WI38 (cell line): ENCODE results near the gene GNG7.

Source experiments
- H3K4me3 ChIP-seq: 2 replicates; pipeline ENCODE4 v1.5.1; 2011; ENCODE audit warnings: low read depth, mild to moderate bottlenecking, control low read depth, low read length
- TF ChIP-seq, protein P1 (sequence below): IDR thresholded peaks from 2 replicates; pipeline ENCODE4 v1.5.1; 2012; ENCODE audit warnings: low read depth, mild to moderate bottlenecking, control low read depth, low read length

GNG7 gene

DNA sequence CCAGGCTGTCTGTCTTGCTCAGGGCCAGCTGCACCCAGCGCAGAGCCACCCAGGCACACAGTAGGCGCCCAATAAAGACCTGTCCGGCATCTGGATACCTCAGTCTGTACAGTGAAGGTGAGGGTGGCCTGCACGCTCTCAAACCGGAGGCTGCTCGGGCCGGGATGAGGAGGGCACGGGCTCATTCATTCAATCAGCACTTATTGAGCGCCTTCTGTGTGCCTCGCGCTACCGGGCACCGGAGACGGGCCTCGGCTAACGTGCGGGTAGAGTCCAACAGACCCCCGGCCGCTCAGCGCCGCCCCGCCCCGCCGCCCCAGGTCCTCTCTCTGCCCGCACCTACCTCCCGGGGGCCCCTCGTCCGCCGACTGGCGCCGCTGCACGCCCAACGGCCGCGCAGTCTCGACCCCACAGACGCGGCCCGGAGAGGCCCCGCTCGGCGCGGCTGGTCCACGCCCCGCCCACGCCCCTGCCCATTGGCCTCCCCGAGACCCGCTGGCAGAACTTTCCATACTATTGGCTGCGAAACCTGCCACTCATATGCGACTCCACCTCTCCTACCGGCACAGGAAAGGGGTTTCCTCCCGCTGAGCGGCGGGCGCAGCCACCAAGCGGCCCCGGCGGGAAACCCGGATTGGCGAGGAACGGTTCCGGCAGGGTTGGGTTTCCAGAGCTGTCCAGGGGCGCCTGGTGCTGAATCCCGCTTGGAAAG lies 37.3 kb upstream of the GNG7 start, which contains the start of gene SLC39A3:
Gene SLC39A3 (minus strand): TSS at position 416 of the 712 bp plus-strand sequence. CDS start 2,760 bp downstream, outside the sequence.
- peak within 1 kb of the TSS; percentile 69 for H3K4me3 ChIP-seq
- TF ChIP-seq, protein P1, sequence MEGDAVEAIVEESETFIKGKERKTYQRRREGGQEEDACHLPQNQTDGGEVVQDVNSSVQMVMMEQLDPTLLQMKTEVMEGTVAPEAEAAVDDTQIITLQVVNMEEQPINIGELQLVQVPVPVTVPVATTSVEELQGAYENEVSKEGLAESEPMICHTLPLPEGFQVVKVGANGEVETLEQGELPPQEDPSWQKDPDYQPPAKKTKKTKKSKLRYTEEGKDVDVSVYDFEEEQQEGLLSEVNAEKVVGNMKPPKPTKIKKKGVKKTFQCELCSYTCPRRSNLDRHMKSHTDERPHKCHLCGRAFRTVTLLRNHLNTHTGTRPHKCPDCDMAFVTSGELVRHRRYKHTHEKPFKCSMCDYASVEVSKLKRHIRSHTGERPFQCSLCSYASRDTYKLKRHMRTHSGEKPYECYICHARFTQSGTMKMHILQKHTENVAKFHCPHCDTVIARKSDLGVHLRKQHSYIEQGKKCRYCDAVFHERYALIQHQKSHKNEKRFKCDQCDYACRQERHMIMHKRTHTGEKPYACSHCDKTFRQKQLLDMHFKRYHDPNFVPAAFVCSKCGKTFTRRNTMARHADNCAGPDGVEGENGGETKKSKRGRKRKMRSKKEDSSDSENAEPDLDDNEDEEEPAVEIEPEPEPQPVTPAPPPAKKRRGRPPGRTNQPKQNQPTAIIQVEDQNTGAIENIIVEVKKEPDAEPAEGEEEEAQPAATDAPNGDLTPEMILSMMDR = no peak

- no peak overlapping the region for H3K4me3 ChIP-seq
- TF ChIP-seq, protein P1 = no peak
These were observed 34.2 kb upstream of the GNG7 start for GRCh38 chr19:2736550-2737190.

- TF ChIP-seq, protein P1 = no peak
These were observed 32.9 kb upstream of the GNG7 start for GRCh38 chr19:2735374-2735773.

DNA sequence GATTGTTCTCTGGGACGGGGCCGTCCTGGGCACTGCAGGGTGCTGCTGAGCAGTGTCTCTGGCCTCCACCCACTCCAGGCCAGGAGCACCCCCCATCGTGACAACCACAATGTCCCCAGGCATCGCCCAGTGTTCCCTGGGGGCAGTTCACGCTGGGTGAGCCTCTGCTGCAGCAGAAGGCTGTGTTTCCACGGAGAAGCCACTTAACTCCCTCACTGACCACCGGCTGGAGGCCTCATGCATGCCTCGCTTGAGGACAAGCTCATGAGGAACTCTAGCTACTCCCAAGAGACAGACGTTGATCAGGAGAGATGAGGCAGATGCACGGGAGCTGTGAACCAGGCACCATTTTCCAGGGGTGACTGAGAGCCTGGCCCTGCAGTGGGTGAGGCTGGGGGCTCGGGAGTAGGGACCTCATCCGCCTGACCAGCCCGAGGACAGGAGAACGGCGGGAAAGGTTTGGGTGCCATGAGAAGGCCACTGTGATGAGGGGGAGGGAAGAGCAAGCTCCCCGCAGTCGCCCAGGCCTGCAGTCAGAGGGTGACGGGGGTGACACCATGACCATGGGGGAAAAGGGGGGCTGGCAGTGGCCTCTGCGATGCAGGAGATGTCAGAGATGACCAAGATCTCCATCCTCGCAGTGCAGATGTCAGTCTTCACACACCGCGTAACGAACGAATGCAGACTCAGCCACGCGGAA lies 32.2 kb upstream of the GNG7 start:
- TF ChIP-seq, protein P1 = no peak
- no peak overlapping the region for H3K4me3 ChIP-seq

More at GRCh38 chr19:2735374-2735773, 32.9 kb upstream of the GNG7 start:
- H3K4me3 ChIP-seq = no peak overlapping the region

DNA sequence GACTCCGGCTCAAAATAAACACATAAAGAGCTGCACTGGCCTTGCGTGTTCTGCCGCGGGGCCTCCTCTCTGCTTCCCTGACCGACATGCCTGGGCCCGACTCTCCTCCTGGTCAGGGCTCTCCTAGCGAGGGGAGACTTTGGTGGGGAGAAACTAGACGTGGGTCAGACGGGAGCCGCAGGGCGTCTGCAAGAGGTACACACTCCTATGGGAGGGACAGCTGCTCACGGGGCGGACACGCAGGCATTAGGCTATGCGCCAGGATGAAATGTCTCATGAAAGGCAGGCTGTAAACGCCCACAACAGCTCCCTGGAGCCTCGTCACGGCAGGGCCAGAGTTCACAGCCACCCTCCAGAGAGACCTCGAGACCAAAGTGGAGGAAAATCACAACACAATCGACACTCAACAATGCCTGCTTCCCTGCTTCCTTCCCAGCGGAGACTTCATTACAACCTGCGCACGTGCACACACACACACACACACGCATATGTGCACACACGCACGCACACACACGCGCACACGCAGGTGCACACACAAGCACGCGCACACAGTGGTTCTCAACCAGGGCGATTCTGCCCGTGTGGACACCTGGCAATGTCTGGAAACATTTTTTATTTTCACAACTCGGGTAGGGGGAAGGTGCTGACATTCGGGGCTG lies 31.6 kb upstream of the GNG7 start:
- no peak overlapping the region for H3K4me3 ChIP-seq
- TF ChIP-seq, protein P1 = no peak

GRCh38 chr19:2732883-2733282 lies 30.4 kb upstream of the GNG7 start:
- no peak overlapping the region for H3K4me3 ChIP-seq

More at GRCh38 chr19:2732883-2733282, 30.4 kb upstream of the GNG7 start:
- TF ChIP-seq, protein P1 = no peak
